ENCODE results near the gene CCP110.

DNA sequence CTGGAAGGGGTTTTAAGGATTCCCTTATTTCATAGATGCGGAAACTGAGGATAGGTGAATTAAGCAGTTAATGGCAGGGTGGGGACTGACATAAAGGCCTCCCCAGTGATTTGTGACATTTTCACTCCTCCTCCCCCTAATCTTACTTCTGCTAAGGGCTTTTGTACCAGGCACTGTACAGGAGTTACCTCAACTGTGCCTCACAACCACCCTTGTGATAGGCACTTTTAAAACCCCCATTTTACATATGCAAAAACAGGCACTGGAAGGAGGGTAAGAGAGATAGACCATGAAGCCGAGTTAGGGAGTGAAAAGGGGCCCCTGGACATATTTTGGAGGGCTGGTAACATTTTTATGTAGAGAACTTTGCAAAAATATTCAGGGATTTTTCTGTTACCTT, 982 bp upstream of the CCP110 start:
- TF ChIP-seq CTCF (IDR thresholded peaks at IDR 0.05) = no peak
- no peak for TF ChIP-seq POLR2A (IDR thresholded peaks at IDR 0.05)

All from Peyer's patch (tissue), 4 donors.